Measurements from ENCODE around the gene IL11RA. TPM values are rescaled to one million over a fixed set of nuclear protein-coding genes. Genes with fewer than 3 reads are reported as not detected.

The IL11RA gene
- total and polyA plus RNA-seq, 2 donors (not counting 3 experiments of a cell fraction or from before 2014, with no cell fraction given), result 15.3 to 18.6 TPM

DNA sequence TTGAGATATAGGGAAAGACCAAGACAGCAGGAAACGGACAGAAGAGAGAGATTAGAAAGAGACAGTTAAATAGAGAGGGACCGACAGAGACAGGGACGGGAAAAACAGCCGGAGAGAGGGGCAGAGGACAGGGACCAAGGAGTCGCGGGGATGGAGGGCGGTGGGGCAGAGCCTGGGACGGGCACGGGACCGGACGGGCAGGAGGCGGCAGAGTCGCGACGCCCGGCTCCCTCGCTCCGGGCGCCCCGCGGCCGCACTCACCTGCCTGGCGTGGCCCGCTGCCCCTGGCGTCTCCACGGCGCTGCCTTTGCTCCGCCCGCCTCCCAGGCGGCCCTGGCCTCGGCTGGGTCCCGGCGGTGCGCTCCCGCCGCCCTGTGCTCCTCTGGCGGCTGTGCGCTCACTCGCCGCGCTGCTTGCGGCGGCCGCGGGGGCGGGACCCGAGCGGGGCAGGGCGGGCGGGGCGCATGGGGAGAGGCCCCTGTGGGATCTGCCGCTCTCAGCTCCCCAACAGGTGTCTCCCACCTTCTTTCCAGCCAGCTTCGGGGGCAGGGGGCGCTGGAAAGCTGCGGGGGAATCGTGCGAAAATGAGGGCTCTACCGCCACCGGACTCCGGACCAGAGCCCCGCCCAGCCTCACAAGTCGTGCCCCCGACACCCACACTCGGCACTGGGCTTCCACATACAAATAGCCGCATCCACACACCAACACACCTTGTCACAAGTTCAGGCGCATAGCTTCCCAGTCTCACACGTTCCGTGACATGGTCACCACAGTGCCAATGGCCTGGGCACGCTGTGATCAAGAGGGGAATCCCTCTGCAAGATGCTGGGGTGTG is 23.1 kb upstream of the IL11RA start, which contains the start of gene ARID3C:
ARID3C (minus strand) TSS at position 411 of the 835 bp plus-strand sequence. CDS start 1,052 bp downstream, outside the sequence.
- H4K20me1 ChIP-seq (replicated peaks; ENCODE audit: control insufficient read depth, extremely low read depth, insufficient read depth, low read length), result no peaks in the 10 kb centered on the region
- no peaks in the 10 kb centered on the region for H3K79me2 ChIP-seq (ENCODE audit: control insufficient read depth, insufficient read depth, low read length)
- DNase-seq (ENCODE audit: low read depth, low spot score), result no peak
- no peak for FAIRE-seq
- no peaks in the 10 kb centered on the region for H3K36me3 ChIP-seq (ENCODE audit: control insufficient read depth in 2 of 2, extremely low read depth in 1 of 2, insufficient read depth in 2 of 2, low read length in 2 of 2)
- H3K9ac ChIP-seq (replicated peaks; ENCODE audit: extremely low read depth, insufficient read depth, low read length), result no peak within 1 kb of the TSS
- H3K9me1 ChIP-seq (replicated peaks; ENCODE audit: control insufficient read depth, extremely low read depth, insufficient read depth, low read length), result no peaks in the 10 kb centered on the region
- peak within 1 kb of the TSS in 1 of 3 experiments; percentile 18 for H3K4me3 ChIP-seq (replicated peaks in 1 of 3; ENCODE audit: insufficient read depth in 1 of 3, low read depth in 1 of 3, low read length in 3 of 3)
- intact Hi-C loops (cut with micrococcal nuclease) (no loop called here), dilution Hi-C loops (cut with MboI; ENCODE audit: extremely low pct_ligation_motif_present, low sequenced_read_pairs) (no loop called here)
- H3K4me1 ChIP-seq (ENCODE audit: control insufficient read depth, extremely low read depth, insufficient read depth, low read length), result peaks cover 7% of the 10 kb centered on the region
- H2AFZ ChIP-seq (ENCODE audit: low read depth, low read length), result peak within 1 kb of the TSS; percentile 18
- ChIA-PET CTCF (interaction anchor here (1.2 kb wide), 1 partner anchor 17 kb away, joined by 5 read pairs; the partner anchor contains the start of gene RPP25L), POLR2A (no interaction called here)
- peak within 1 kb of the TSS; percentile 32 for H3K4me2 ChIP-seq (ENCODE audit: insufficient read depth, low read length)
- TF ChIP-seq FOS (IDR thresholded peaks at IDR 0.05; ENCODE audit: borderline replicate concordance, insufficient read depth, low read length), result no peak
- peak; percentile 98 for TF ChIP-seq EZH2 (IDR thresholded peaks at IDR 0.05; ENCODE audit: borderline replicate concordance, low read depth, low read length, severe bottlenecking)
- H3K27me3 ChIP-seq (ENCODE audit: control insufficient read depth in 2 of 2, insufficient read depth in 2 of 2, low read length in 2 of 2), result peaks cover 63 to 74% of the 10 kb centered on the region in 2 experiments
- no peak within 1 kb of the TSS for H3K27ac ChIP-seq (ENCODE audit: insufficient read depth, low read depth, low read length)
- BruUV-seq (replicated peaks), result no TSS peak
- no peaks in the 10 kb centered on the region for H3K9me3 ChIP-seq (replicated peaks; ENCODE audit: control insufficient read depth, insufficient read depth, low read length)

DNA sequence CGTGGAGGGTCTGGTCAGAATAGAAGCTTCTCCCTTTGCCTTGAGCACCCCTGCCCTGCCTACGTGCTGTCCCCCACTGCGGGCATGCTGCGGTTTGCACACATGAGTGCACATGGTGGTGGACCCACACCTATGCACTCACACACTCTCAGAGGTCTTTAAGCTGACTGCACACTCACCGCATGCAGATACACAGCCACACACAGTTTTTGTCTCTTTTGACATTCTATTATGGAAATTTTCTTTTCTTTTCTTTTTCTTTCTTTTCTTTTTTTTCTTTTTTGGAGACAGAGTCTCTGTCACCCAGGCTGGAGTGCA is 22.5 kb upstream of the IL11RA start:
- H3K4me2 ChIP-seq (ENCODE audit: insufficient read depth, low read length), result no peak overlapping the region
- no peak overlapping the region for H3K9ac ChIP-seq (replicated peaks; ENCODE audit: extremely low read depth, insufficient read depth, low read length)
- no TSS peak for BruUV-seq (replicated peaks)
- TF ChIP-seq MAX (IDR thresholded peaks at IDR 0.05; ENCODE audit: insufficient read depth, insufficient read length), result no peak
- no peak for TF ChIP-seq GATA2 (IDR thresholded peaks at IDR 0.05; ENCODE audit: insufficient read depth, insufficient read length, low read depth, low read length)
- no peak for TF ChIP-seq FOS (IDR thresholded peaks at IDR 0.05; ENCODE audit: borderline replicate concordance, insufficient read depth, low read length)
- no peak for TF ChIP-seq EZH2 (IDR thresholded peaks at IDR 0.05; ENCODE audit: borderline replicate concordance, low read depth, low read length, severe bottlenecking)
- no peak for TF ChIP-seq POLR2A (IDR thresholded peaks at IDR 0.05; ENCODE audit: low read depth, low read length)
- dilution Hi-C loops (cut with MboI; ENCODE audit: extremely low pct_ligation_motif_present, low sequenced_read_pairs), result no loop called here
- H3K27me3 ChIP-seq (ENCODE audit: control insufficient read depth in 2 of 2, insufficient read depth in 2 of 2, low read length in 2 of 2), result peaks cover 60 to 68% of the 10 kb centered on the region in 2 experiments
- intact Hi-C loops (cut with micrococcal nuclease), result no loop called here
- H3K9me3 ChIP-seq (replicated peaks; ENCODE audit: control insufficient read depth, insufficient read depth, low read length), result no peaks in the 10 kb centered on the region
- no peaks in the 10 kb centered on the region for H3K9me1 ChIP-seq (replicated peaks; ENCODE audit: control insufficient read depth, extremely low read depth, insufficient read depth, low read length)
- FAIRE-seq, result no peak
- ChIA-PET POLR2A (no interaction called here), CTCF (interaction anchor here (1.2 kb wide), 1 partner anchor 17 kb away, joined by 5 read pairs; the partner anchor contains the start of gene RPP25L)
- no peak for DNase-seq (ENCODE audit: low read depth, low spot score)
- H4K20me1 ChIP-seq (replicated peaks; ENCODE audit: control insufficient read depth, extremely low read depth, insufficient read depth, low read length), result no peaks in the 10 kb centered on the region
- no peak overlapping the region for H3K27ac ChIP-seq (ENCODE audit: insufficient read depth, low read depth, low read length)
- no peak overlapping the region for H3K4me3 ChIP-seq (replicated peaks in 1 of 3; ENCODE audit: insufficient read depth in 1 of 3, low read depth in 1 of 3, low read length in 3 of 3)
- H3K79me2 ChIP-seq (ENCODE audit: control insufficient read depth, insufficient read depth, low read length), result no peaks in the 10 kb centered on the region
- H2AFZ ChIP-seq (ENCODE audit: low read depth, low read length), result no peak overlapping the region
- peaks cover 7% of the 10 kb centered on the region for H3K4me1 ChIP-seq (ENCODE audit: control insufficient read depth, extremely low read depth, insufficient read depth, low read length)
- no peaks in the 10 kb centered on the region for H3K36me3 ChIP-seq (ENCODE audit: control insufficient read depth in 2 of 2, extremely low read depth in 1 of 2, insufficient read depth in 2 of 2, low read length in 2 of 2)
